BE2C (cell line): ENCODE results near the gene HDAC5.

ENCODE experiments used
- DNase-seq: peaks from one replicate; pipeline ENCODE4 v3.0.0-alpha.2; 2020
- H3K27me3 ChIP-seq: fragments of 250-450 bp; sonication (Bioruptor Pico); 2 replicates; pipeline ENCODE4 v1.5.1; 2020; ENCODE audit warnings: mild to moderate bottlenecking
- H3K36me3 ChIP-seq: fragments of 250-450 bp; sonication (Bioruptor Pico); 2 replicates; pipeline ENCODE4 v1.5.1; 2020; ENCODE audit warnings: mild to moderate bottlenecking
- H3K4me1 ChIP-seq: fragments of 250-450 bp; sonication (Bioruptor Pico); 2 replicates; pipeline ENCODE4 v1.5.1; 2020
- H3K4me3 ChIP-seq: 2 replicates; pipeline ENCODE4 v1.5.1; 2011; ENCODE audit warnings: low read depth, low read length
- H3K9me3 ChIP-seq: fragments of 250-450 bp; sonication (Bioruptor Pico); 2 replicates; pipeline ENCODE4 v1.5.1; 2020
- CTCF ChIP-seq: IDR thresholded peaks from 2 replicates; pipeline ENCODE4 v1.5.1; 2012; ENCODE audit warnings: mild to moderate bottlenecking, low read depth, low read length

Gene HDAC5

GRCh38 chr17:44119062-44119461 is 4.4 kb downstream of the HDAC5 start:
- Histone ChIP-seq H3K27me3 (no peaks in the 10 kb centered on the region), H3K36me3 (no peaks in the 10 kb centered on the region; the same call in none of the 2 replicates), H3K4me3 (no peak overlapping the region), H3K9me3 (no peaks in the 10 kb centered on the region), H3K4me1 (peaks cover 16% of the 10 kb centered on the region)
- TF ChIP-seq CTCF = no peak
- no peak for DNase-seq

- no peak overlapping the region for H3K4me3 ChIP-seq
- no peak for DNase-seq
- no peaks in the 10 kb centered on the region for H3K9me3 ChIP-seq
- no peaks in the 10 kb centered on the region for H3K27me3 ChIP-seq
- H3K4me1 ChIP-seq = peaks cover 16% of the 10 kb centered on the region
- TF ChIP-seq CTCF = no peak
- no peaks in the 10 kb centered on the region; the same call in none of the 2 replicates for H3K36me3 ChIP-seq
These were observed 4.9 kb downstream of the HDAC5 start for GRCh38 chr17:44118427-44119050.

GRCh38 chr17:44117351-44117750 is 6.1 kb downstream of the HDAC5 start:
- no peaks in the 10 kb centered on the region; the same call in none of the 2 replicates for H3K36me3 ChIP-seq

GRCh38 chr17:44115585-44116415 is 7.6 kb downstream of the HDAC5 start:
- TF ChIP-seq CTCF = peak; percentile 92
- Histone ChIP-seq H3K27me3 (no peaks in the 10 kb centered on the region), H3K4me3 (no peak overlapping the region), H3K9me3 (no peaks in the 10 kb centered on the region), H3K36me3 (no peaks in the 10 kb centered on the region; the same call in none of the 2 replicates), H3K4me1 (peaks cover 10% of the 10 kb centered on the region)
- peak; percentile 74 for DNase-seq

More at GRCh38 chr17:44117351-44117750, 6.1 kb downstream of the HDAC5 start:
- Histone ChIP-seq H3K27me3 (no peaks in the 10 kb centered on the region), H3K9me3 (no peaks in the 10 kb centered on the region), H3K4me1 (peaks cover 13% of the 10 kb centered on the region), H3K4me3 (no peak overlapping the region)
- no peak for DNase-seq
- no peak for TF ChIP-seq CTCF

- no peak for TF ChIP-seq CTCF
- Histone ChIP-seq H3K36me3 (no peaks in the 10 kb centered on the region; the same call in none of the 2 replicates), H3K27me3 (no peaks in the 10 kb centered on the region), H3K9me3 (no peaks in the 10 kb centered on the region), H3K4me3 (no peak overlapping the region), H3K4me1 (peaks cover 25% of the 10 kb centered on the region)
- DNase-seq = no peak
These were observed 9.3 kb downstream of the HDAC5 start for GRCh38 chr17:44113868-44114840.
